HG02840 (cell line): ENCODE measurements around the gene BLVRB.
"Not testable (repeated sequence)": the region's sequence is repeated elsewhere in the genome, so short reads cannot be mapped to it uniquely, and the experiment has no call there.

ENCODE experiments used
- ATAC-seq: cut with Tn5 transposase; IDR thresholded peaks from one replicate; pipeline ENCODE4 v1.9.1; 2021; ENCODE audit warnings: mild to moderate bottlenecking, moderate library complexity, moderate number of reproducible peaks; ENCODE audit not compliant: unreplicated experiment, low FRiP score

Gene BLVRB

DNA sequence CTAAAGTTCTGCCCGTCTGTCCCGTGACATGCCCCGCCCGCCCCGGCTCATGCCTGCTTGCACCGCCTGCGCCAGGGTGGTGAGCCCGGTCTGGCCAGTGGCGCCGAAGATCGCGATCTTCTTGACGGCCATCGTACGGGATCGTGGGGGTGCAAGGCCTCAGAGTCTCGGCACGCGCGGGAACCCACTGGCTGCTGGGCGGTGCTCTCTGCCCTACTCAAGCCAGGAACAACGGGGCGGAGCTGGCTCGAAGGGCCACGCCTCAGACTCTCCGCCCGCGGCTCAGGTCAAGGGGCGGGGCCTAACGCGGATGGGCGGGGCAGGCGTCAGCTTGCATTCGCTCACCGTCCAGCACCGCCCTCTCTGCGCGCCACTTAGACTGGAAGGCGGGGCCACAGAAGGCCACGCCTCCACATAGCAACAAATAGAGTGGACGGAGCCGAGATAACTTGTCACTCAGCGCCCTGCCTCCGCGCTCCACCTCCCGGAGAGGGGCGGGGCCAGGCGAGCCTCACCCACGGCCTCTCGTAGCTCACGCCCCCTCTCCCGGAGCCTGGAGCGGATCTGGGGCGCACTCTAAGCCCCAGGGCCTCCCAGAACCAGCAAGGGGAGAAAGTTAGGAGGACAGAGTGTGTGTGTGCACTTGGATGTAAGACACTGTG lies at the start of gene BLVRB:
TSS of gene BLVRB (minus strand) at position 189 of the 662 bp plus-strand sequence. CDS start at position 132, 57 bp downstream.
- peak; percentile 83 for ATAC-seq

DNA sequence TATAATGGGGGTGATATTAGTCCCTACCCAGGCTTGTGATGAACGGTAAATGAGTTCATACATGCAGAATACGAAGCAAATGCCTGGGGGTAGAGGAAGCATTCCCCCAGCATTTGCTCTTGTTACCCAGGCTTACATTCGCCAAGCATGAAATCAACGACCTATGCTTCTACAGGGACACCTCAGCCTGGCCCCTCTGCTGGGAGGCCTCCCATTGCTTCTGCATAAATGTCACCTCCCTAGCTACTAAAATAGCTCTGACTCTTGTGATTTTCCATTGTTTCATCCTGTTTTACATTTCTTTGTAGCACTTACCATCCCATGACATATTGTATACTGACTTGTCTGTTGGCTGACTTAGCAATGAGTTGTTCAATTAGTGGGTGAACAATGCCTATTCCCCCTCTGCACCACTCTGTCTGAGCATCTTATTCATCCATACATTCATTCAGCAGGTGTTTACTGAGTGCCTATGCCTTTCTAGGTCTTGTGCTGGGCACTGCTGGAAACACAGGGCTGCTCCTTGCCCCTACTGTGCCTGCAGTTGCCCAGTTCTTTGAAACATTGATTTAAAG lies 48.3 kb upstream of the BLVRB start:
- no peak for ATAC-seq

DNA sequence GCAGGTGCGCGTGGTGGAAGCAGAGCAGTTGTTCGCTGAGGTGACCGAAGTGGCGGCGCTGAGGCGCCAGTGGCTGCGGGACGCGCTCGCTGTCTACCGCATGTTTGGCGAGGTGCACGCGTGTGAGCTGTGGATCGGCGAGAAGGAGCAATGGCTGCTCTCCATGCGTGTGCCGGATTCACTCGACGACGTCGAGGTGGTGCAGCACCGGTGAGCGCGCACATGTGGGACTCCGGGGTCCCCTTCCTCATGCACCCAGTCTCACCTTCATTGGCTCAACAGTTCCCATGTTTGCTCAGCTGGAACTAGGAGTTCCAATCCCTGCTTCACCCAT lies 47.8 kb upstream of the BLVRB start:
- no peak for ATAC-seq

DNA sequence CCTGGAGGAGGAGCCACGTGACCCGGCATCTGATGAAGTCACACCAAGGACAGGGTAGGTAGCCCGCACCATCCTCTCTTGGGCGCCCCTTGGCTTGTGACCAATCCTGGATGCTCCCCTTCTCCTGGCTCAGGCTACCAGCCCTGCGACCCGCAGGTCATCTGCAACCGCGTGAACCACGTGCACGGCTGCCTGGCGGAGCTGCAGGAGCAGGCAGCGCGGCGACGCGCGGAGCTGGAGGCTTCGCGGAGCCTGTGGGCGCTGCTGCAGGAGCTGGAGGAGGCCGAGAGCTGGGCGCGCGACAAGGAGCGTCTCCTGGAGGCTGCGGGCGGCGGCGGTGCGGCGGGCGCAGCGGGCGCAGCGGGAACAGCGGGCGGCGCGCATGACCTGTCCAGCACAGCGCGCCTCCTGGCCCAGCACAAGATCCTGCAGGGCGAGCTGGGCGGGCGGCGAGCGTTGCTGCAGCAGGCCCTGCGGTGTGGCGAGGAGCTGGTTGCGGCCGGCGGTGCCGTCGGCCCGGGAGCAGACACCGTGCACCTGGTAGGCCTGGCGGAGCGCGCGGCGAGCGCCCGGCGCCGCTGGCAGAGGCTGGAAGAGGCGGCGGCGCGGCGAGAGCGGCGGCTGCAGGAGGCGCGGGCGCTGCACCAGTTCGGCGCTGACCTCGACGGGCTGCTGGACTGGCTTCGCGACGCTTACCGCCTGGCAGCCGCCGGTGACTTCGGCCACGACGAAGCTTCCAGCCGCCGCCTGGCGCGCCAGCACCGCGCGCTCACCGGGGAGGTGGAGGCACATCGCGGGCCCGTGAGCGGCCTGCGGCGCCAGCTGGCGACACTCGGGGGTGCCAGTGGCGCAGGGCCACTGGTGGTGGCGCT lies 47.2 kb upstream of the BLVRB start:
- no peak for ATAC-seq

DNA sequence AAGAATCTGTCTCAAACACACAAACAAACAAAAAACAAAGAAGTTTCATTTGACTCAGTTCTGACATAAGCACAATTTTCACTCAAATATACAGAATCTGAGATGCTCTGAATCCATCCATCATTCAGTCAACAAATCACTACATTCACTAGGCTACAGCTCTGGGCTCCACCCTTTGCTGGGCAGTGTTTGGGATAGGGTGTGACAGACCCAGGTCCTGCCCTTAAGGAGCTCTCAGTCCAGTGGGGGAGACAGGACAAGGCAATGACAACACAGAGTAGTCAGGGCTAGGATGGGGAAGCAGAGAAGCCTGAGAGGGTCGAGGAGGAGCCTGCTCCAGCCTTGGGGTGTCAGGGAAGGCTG lies 46.5 kb upstream of the BLVRB start:
- no peak for ATAC-seq

DNA sequence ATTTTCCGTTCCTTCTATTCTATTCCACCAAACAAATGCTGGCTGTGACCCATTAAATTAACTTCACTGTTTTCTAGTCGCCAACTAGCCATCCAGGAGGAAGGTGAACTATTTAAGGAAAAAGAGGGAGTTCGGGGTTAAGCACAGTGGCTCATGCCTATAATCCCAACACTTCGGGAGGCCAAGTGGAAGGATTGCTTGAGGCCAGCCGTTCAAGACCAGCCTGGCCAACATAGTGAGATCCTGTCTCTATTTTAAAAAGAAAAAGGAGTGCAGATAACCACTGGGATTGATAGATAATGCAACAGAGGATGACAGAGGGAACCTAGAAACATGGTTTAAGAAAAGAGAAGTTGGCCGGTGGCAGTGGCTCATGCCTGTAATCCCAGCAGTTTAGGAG lies 45.9 kb upstream of the BLVRB start:
- ATAC-seq, result no peak

DNA sequence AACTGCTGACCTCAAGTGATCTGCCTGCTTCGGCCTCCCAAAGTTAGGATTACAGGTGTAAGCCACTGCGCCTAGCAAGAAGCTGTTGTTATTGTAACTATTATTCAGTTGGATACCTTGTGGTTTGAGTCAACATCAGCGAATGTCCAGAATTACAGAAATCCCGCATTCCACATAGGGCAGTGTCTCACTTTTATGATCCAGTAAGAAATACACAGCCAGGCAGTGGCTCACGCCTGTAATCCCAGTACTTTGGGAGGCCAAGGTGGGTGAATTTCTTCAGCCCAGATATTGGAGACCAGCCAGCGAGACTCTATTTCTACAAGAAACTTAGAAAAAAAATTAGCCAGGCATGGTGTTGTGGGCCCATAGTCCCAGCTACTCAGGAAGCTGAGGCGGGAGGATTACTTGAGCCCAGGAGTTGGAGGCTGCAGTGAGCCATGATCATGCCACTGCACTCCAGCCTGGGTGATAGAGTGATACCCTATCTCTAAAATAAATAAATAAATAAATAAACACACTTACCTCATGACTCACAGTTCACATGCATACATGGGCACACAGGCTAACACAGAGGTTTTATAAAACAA lies 45.1 kb upstream of the BLVRB start:
- ATAC-seq, result no peak

DNA sequence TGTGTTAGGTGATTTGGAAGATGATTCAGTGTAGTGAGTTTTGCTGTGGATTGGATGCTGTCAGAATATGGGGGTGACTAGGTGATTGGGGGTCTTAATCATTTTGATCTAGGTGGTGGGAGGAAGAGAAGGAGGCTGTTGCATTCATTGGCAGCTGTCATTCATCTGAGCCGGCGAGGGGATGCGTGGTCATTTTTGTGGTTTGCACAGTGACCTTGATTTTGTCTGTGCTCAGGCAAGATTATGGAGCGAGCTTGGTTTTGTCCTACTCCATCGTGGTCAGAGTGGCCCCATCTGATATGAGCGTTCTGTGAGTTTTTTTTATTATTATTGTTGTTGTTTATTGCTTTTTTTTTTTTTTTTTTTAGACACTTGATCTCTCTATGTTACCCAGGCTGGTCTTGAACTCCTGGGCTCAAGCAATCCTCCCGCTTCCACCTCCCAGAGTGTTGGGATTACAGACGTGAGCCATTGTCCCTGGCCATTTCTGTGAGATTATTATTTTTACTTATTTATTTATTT lies 43.3 kb upstream of the BLVRB start:
- ATAC-seq, result no peak

DNA sequence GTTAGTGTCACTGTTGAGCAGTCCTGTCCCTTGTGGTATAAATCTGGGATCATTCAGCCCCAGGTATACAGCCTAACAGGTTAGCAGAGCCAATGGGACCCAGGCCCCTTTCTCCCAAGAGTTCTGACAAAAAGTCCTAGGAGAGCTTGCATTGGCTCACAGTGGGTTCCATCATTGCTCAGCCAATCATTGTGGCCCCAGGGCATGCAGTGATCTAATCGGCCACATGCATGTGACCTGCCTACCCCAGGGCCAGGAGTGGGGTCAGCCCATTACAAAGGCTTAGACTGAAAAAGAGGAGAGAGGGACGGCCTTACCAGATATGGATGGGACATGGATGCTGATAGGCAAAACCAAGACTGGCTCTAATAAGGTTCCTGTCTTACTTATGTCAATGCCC lies 42.3 kb upstream of the BLVRB start:
- ATAC-seq, result no peak

DNA sequence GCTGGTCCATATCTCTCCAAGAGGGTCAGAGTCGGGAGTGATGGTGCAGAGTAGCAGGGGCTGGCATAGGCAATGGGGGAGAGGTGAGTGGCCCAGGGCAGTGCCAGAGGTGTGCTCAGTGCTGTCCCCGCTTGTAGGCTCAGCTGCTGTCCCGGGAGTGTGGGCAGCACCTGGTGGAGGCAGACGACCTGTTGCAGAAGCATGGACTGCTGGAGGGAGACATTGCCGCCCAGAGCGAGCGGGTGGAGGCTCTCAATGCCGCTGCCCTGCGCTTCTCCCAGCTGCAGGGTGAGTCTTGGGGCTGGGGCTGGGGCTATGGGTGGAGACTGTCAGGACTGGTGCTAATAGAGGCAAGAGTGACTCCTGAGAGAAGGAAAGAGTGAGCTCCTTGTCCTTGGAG lies 40.6 kb upstream of the BLVRB start:
- ATAC-seq, result no peak

DNA sequence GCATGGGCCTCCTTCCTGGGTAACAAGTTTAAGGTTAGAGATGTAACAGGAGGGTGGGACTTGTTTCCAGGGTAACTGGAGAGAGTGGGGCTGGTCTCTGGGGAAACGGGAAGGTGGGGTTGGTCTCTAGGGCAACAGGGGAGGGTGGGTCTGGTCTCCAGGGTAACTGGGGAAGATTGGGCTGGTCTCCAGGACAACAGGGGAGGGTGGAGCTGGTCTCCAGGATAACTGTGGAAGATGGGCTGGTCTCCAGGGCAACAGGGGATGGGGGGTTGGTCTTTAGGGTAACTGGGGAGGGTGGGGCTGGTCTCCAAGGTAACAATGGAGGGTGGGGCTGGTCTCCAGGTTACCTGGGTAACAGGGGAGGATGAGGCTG lies 37.8 kb upstream of the BLVRB start:
- no peak for ATAC-seq

DNA sequence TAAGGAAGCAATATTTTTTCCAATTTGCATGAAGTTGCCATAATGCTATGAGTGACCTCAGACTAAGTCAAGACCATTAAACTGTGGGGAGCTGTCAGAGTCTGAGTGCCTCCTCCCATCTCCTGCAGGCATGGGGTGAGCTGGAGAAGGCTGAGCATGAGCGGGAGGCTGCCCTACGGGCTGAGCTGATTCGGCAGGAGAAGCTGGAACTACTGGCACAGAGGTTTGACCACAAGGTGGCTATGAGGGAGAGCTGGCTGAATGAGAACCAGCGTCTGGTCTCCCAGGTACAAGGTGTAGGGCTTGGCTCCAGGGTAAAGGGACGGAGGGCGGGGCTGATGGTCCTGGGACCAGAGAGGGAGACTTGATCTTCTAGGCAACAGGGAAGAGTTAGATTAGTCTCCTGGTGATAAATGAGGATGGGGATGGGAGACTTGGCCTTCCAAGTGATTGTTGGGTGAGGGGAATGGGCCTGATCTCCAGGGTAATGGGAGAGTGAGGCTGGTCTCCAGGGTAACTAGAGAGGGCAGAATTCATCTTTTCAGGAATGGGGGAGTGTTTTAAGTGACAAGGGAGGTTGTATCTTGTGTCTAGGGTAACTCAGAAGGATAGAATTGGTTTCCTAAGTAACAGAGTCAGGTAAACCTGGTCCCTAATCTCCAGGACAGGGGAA lies 37.2 kb upstream of the BLVRB start:
- no peak for ATAC-seq

DNA sequence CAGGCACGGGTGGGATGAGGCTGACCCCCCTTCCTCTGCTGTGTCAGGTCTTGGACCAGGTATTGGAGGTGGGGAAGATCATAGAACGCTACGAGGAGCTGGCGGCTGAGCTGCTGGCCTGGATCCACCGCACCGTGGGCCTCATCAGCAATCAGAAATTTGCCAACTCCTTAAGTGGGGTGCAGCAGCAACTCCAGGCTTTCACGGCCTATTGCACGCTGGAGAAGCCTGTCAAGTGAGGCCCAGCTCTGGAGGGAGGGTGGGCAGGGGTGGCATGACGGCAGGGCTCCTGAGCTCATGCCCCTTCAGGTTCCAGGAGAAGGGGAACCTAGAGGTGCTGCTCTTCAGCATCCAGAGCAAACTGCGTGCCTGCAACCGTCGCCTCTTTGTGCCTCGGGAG lies 36.5 kb upstream of the BLVRB start:
- no peak for ATAC-seq

DNA sequence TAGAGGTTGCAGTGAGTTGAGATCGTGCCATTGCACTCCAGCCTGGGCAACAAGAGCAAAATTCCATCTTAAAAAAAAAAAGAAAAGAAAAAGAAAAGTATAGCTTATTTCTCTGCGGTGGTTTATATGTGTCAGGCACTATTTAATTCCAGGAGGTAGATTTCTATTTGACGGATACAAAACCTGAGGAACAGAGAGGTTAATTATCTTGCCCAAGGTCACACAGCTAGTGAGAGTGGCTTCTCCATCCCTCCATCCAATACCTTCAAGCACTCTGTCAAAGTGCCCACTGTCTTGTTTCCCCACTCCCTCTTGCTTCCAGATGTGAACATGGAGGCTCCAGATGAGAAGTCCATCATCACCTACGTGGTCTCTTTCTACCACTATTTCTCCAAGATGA lies 36.1 kb upstream of the BLVRB start:
- ATAC-seq, result no peak

DNA sequence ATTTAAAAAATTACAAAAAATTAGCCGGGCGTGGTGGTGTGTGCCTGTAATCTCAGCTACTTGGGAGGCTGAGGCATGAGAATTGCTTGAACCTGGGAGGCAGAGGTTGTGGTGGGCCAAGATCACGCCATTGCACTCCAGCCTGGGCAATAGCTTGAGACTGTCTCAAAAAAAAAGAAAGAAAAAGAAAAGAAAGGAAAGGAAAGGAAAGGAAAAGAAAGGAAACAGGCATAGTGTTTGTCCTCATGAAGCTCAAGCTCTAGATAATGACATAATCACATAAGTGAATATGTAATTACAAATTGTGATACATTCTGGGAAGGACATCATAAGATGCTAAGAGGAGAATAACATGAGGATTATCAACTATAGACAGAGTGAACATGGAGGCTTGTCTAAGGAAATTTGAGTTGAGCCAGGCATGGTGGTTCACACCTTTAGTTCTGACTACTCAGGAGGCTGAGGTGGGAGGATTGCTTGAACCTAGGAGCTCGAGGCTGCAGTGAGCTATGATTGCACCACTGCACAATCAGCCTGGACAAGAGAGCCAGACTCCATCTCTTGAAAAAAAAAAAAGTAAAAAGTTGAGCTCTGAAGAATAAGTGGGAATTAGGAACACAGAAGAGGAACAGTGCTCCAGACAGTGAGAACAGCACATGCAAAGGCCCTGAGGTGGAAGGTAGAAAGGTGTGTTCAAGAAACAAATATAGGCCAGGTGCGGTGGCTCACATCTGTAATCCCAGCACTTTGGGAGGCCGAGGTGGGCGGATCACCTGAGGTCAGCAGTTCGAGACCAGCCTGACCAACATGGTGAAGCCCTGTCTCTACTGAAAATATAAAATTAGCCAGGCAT lies 35.4 kb upstream of the BLVRB start:
- ATAC-seq, result not testable (repeated sequence)

DNA sequence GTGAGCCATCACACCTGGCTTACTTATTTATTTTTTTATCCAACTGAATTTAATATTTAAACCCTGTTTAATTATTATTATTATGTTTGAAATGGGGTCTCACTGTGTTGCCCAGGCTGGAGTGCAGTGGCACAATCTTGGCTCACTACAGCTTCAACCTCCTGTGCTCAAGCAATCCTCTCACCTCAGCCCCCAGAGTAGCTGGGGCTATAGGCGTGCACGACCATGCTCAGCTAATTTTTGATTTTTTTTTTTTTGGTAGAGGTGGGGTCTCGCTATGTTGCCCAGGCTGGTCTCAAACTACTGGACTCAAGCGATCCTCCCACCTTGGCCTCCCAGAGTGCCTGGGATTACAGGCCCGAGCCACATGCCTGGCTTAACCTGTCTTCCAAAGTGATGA lies 33.8 kb upstream of the BLVRB start:
- no peak for ATAC-seq

DNA sequence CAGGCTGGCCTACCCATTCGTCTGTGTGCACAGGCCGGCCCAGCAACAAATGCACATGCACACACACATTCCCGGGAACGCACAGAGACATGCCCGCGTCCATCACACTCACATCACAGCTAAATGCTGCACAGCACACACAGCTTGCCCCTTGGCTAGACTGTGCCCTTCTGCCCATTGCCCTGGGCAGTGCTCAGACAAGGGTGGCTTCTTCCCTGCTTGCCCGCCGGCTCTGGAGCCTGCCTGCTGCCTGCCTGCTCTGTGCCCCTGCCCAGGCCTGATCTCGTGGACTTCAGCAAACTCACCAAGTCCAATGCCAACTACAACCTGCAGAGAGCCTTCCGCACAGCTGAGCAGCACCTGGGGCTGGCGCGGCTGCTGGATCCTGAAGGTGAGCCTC lies 31.7 kb upstream of the BLVRB start:
- ATAC-seq, result no peak

DNA sequence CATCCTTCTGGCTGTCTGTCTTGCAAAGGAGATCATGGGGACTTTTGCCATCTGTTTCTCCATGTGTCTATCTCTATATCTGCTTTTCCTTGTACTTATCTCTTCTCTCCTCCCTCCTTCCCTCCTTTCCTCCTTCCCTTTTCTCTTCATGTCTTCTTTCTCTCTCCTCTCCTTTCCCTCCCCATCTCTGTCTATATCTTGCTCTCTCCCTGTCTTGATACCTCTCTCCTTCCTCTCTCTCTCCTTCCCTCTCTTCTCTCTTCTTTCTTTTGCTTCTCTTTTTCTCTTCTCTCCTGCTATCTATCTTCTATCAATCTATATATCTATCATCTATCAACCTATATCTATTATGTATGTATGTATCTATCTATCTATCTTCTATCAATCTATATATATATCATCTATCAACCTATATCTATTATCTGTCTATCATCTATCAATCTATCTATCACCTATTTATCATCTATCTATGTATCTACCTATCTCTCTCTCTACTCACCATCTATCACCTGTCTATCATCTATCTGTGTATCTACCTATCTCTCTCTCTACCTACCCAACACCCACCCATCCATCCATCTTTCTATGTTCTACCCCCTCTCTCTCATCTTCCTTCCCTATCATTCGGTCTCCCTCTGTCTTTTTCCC lies 28.8 kb upstream of the BLVRB start:
- ATAC-seq, result no peak

DNA sequence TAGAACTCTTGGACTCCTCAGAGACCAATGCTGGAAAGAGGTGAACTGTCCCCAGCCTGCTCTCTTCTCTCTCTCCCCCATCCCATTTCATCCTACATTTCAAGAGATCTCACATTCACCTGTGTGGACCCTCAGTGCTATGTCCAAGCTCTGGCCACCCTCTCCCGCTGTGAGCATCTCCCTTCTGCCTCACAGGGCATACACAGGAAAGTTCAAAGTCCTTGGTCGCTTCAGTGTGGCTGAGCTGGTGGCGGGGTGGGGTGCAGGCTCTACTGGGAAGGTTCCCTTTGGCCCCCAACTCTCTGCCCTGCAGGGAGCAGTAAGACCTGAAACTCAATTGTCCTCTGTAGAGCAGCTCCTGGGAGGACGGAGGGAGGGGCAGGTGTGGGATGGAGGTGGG lies 28.2 kb upstream of the BLVRB start:
- no peak for ATAC-seq
